Measurements from ENCODE around the gene LSM14B.

DNA sequence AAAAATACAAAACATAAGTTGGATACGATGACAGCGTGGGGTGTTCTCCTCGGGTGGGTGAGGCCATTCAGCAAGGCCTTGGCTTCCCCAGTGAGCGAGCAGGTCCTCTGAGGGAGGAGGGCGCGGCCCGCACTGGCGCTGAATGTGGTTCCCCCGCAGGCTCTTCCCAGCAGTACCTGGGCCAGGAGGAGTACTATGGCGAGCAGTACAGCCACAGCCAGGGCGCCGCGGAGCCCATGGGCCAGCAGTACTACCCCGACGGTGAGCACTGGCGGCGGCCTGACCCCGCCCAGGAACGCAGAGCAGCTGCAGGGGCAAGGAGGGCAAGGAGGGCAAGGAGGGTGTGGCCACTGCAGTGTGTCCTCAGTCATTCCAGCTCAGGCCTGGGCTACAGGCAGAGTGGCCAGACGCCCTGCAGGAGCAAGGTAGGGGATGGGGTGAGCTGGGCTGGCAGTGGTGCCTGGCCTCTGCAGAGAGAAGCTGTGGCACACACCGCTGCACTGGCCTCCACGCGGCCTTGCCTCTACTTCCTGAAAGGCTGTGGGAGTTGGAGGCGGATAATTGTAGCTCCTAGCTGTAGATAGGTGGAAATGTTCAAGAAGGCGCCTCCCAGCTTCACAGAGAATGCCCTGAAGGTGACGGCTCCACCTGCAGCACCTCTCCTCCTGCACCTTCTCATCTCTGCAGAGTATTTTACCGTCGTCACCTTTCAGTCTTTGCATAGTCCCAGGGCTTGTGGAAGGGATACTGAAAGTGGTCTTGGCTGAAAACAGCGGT lies 41.9 kb downstream of the LSM14B start:
- TF ChIP-seq, protein P1, sequence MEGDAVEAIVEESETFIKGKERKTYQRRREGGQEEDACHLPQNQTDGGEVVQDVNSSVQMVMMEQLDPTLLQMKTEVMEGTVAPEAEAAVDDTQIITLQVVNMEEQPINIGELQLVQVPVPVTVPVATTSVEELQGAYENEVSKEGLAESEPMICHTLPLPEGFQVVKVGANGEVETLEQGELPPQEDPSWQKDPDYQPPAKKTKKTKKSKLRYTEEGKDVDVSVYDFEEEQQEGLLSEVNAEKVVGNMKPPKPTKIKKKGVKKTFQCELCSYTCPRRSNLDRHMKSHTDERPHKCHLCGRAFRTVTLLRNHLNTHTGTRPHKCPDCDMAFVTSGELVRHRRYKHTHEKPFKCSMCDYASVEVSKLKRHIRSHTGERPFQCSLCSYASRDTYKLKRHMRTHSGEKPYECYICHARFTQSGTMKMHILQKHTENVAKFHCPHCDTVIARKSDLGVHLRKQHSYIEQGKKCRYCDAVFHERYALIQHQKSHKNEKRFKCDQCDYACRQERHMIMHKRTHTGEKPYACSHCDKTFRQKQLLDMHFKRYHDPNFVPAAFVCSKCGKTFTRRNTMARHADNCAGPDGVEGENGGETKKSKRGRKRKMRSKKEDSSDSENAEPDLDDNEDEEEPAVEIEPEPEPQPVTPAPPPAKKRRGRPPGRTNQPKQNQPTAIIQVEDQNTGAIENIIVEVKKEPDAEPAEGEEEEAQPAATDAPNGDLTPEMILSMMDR (conservative IDR thresholded peaks at IDR 0.05 in 1 of 2, IDR thresholded peaks at IDR 0.05 in 1 of 2; ENCODE audit: extremely low read depth in 1 of 2, insufficient read depth in 1 of 2, low read depth in 1 of 2, low read length in 2 of 2): no peak
- no peak for TF ChIP-seq EZH2 (IDR thresholded peaks at IDR 0.05; ENCODE audit: borderline replicate concordance, low read length)

Data from mammary epithelial cell (primary cell).